ENCODE results near the gene CD52. TPM values are rescaled to one million over a fixed set of nuclear protein-coding genes. Genes with fewer than 3 reads are reported as not detected.

CD52 gene
- polyA plus RNA-seq, 1 donor: 25.3 TPM

DNA sequence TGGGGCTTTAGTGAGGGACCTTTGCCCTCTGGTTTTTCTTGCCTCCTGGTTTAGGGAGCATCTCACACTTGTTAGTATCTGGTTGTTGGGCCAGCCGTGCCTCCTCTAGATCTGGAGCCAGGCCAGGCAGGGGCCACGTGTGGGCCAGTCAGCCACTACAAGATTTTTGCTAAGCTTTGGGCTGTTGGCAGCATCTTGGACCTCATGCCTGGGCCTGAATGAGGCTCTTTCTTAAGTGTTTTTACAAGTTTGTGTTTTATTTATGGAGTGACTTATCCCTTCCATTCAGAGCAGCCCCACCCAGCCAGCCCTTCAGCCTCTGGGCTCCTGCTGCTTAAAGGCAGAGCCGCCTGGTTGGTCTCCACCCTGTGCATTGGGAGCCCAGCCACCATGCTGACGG, 39.5 kb upstream of the CD52 start:
- no peaks in the 10 kb centered on the region for H3K27me3 ChIP-seq (ENCODE audit: control insufficient read depth, insufficient read depth, low read length)
- no peak overlapping the region for H3K4me3 ChIP-seq (ENCODE audit: low read length)
- H3K36me3 ChIP-seq (ENCODE audit: control insufficient read depth, insufficient read depth, low read length): peaks cover 9% of the 10 kb centered on the region
- DNase-seq: peak in 1 of 2 donors; percentile 82
- no CpG with 5 or more reads among the region's 4 CpGs for WGBS (ENCODE audit: insufficient coverage, low lambda C conversion rate)
- H3K27ac ChIP-seq (ENCODE audit: low read length): peak overlapping the region; percentile 89
- H3K4me1 ChIP-seq (ENCODE audit: control insufficient read depth, insufficient read depth, low read length): peaks cover 49% of the 10 kb centered on the region
- H3K9me3 ChIP-seq (ENCODE audit: control insufficient read depth, low read depth, low read length): no peaks in the 10 kb centered on the region

DNA sequence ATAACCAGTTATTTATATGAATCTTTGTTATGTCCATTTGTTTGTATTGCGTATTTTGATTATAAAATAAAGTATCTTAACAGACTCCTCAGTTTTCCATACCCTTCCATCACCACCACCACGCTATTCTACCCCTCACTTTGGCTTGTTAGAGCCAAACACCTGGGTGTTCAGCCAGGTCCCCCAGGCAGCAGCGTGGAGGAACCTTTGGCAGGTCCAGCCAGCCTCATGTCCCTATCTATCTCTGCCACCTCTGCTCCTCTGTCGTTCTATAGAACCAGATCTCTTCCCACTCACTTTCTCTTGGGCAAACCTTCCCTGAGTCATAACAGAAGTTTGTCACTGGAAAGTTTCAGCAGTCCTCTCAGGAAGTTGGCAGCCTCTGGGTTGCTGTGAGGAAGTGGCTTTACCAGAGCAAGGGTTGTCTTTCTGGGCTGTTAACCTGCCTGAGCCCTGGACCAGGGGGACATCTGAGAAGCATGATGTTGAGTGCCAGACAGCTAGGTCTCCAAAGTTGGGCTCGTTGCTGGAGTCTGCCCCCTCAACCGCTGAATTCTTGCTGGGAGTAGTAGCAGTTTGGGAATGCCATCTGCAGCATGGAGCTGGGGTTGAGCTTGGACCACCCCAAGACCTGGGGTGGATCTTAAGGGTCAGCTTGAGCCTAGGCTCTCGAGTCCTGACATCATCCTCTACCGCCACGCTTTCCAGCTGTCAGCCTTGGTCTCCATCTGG, 38.9 kb upstream of the CD52 start:
- peaks cover 49% of the 10 kb centered on the region for H3K4me1 ChIP-seq (ENCODE audit: control insufficient read depth, insufficient read depth, low read length)
- H3K27ac ChIP-seq (ENCODE audit: low read length): peak overlapping the region; percentile 89
- WGBS (ENCODE audit: insufficient coverage, low lambda C conversion rate): 50% methylated on average over 2 of the region's 9 CpGs
- no peaks in the 10 kb centered on the region for H3K27me3 ChIP-seq (ENCODE audit: control insufficient read depth, insufficient read depth, low read length)
- peak overlapping the region; percentile 90 for H3K4me3 ChIP-seq (ENCODE audit: low read length)
- H3K9me3 ChIP-seq (ENCODE audit: control insufficient read depth, low read depth, low read length): no peaks in the 10 kb centered on the region
- DNase-seq: peak in 1 of 2 donors; percentile 53
- H3K36me3 ChIP-seq (ENCODE audit: control insufficient read depth, insufficient read depth, low read length): peaks cover 10% of the 10 kb centered on the region

DNA sequence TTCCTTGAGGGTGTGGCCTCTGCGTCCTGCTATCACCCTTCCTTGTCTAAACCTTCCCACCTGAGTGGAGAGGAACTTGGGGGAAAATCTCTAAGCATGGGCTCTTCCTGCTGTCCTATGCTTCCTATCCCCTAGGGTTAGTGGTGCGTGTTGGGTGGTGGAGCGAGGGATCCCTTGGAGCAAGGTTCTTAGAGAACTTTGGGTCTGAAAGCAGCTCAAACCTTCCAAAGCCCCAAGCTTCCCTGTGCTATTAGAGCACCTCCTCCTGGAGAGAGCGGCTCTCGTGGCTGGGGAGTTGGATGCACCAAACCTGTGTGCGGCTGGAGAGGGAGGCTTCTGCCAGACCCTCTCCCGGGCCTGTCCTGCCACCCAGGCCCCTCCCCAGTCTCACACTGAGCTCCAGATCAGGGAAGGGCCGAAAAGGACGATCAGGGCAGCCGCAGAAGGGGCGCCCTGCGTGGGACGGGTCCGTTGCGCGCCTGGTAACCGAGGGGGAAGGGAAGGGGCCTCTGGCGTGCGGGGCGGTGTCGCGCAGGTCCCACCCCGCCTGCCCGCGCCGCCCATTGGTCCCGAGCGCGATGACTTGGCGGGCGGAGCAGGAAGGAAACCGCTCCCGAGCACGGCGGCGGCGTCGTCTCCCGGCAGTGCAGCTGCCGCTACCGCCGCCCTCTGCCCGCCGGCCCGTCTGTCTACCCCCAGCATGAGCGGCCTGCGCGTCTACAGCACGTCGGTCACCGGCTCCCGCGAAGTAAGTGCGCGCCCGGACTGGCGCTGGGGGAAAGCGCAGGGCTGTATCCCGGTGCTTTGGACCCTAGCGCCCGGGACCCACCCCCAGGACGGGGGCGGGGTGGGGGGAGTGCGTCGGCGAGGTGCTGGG, 38.1 kb upstream of the CD52 start, which contains the start of gene SH3BGRL3:
Gene SH3BGRL3, plus strand, starts transcription at position 631 of the 877 bp plus-strand sequence. Its CDS starts 70 bp downstream, at position 701.
- WGBS (ENCODE audit: insufficient coverage, low lambda C conversion rate): no CpG with 5 or more reads among the region's 66 CpGs
- Histone ChIP-seq H3K9me3 (ENCODE audit: control insufficient read depth, low read depth, low read length) (no peaks in the 10 kb centered on the region), H3K4me1 (ENCODE audit: control insufficient read depth, insufficient read depth, low read length) (peaks cover 49% of the 10 kb centered on the region)

DNA sequence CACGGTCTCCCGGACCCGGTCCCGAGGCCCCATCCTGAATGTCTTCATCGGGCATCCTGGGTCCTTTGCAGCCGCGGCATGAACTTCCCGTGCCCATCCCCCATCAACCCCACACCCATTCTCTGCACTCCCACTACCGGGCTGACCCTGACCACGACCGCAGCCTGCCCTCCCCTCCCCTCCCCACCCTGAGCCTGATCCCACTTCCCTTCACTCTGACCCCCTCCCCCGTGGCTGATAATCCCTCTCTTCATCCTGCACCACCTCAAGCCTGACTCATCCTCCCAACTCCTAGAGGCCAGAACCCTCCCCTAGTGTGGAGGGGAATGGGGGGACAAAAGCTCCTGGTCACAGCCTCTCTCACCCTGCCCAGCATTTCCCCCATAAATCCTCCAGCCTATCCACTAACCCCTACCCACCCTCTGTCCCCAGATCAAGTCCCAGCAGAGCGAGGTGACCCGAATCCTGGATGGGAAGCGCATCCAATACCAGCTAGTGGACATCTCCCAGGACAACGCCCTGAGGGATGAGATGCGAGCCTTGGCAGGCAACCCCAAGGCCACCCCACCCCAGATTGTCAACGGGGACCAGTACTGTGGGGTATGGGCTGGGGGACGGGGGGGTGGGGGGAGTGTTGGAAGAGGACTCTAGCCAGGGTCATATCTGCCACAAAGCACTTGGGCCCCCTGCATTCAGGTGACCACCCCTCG, 37.3 kb upstream of the CD52 start:
- Histone ChIP-seq H3K36me3 (ENCODE audit: control insufficient read depth, insufficient read depth, low read length) (peaks cover 7% of the 10 kb centered on the region), H3K9me3 (ENCODE audit: control insufficient read depth, low read depth, low read length) (no peaks in the 10 kb centered on the region), H3K4me3 (ENCODE audit: low read length) (peak overlapping the region; percentile 90), H3K4me1 (ENCODE audit: control insufficient read depth, insufficient read depth, low read length) (peaks cover 53% of the 10 kb centered on the region), H3K27ac (ENCODE audit: low read length) (peak overlapping the region; percentile 89), H3K27me3 (ENCODE audit: control insufficient read depth, insufficient read depth, low read length) (no peaks in the 10 kb centered on the region)
- DNase-seq: no peak
- 100% methylated on average over 1 of the region's 20 CpGs for WGBS (ENCODE audit: insufficient coverage, low lambda C conversion rate)

More for the DNA sequence above, 38.1 kb upstream of the CD52 start, which contains the start of gene SH3BGRL3:
- peaks cover 10% of the 10 kb centered on the region for H3K36me3 ChIP-seq (ENCODE audit: control insufficient read depth, insufficient read depth, low read length)
- no peaks in the 10 kb centered on the region for H3K27me3 ChIP-seq (ENCODE audit: control insufficient read depth, insufficient read depth, low read length)
- H3K27ac ChIP-seq (ENCODE audit: low read length): peak within 1 kb of the TSS; percentile 89
- peak within 1 kb of the TSS; percentile 90 for H3K4me3 ChIP-seq (ENCODE audit: low read length)
- DNase-seq: peak; percentile 88 to 95

DNA sequence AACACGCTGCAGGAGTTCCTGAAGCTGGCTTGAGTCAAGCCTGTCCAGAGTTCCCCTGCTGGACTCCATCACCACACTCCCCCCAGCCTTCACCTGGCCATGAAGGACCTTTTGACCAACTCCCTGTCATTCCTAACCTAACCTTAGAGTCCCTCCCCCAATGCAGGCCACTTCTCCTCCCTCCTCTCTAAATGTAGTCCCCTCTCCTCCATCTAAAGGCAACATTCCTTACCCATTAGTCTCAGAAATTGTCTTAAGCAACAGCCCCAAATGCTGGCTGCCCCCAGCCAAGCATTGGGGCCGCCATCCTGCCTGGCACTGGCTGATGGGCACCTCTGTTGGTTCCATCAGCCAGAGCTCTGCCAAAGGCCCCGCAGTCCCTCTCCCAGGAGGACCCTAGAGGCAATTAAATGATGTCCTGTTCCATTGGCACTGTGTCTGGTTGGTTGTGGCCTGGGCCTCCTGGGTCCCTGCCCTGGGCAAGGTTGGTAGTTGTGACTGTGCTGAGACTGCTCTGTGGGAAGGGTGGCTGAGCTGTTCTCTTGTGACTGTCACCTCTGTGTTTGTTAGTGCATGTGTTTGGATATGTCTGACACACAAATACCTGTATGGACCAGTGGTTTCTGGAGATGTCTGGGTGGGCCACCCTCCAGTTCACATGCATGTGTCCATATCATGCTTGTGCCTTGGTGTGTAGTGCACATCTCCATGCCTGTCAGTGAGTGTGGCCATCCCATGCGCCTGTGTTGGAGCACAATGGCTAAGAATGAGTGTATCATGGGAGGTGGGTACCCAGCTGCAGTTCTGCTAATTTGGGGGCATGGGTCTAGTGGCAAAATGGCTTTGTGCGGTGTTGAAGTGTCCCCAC, 36.4 kb upstream of the CD52 start:
- Histone ChIP-seq H3K4me1 (ENCODE audit: control insufficient read depth, insufficient read depth, low read length) (peaks cover 45% of the 10 kb centered on the region), H3K27me3 (ENCODE audit: control insufficient read depth, insufficient read depth, low read length) (no peaks in the 10 kb centered on the region), H3K36me3 (ENCODE audit: control insufficient read depth, insufficient read depth, low read length) (peaks cover 7% of the 10 kb centered on the region), H3K9me3 (ENCODE audit: control insufficient read depth, low read depth, low read length) (no peaks in the 10 kb centered on the region), H3K4me3 (ENCODE audit: low read length) (no peak overlapping the region), H3K27ac (ENCODE audit: low read length) (no peak overlapping the region)
- DNase-seq: no peak
- whole genome bisulfite sequencing (ENCODE audit: insufficient coverage, low lambda C conversion rate): no CpG with 5 or more reads among the region's 5 CpGs

DNA sequence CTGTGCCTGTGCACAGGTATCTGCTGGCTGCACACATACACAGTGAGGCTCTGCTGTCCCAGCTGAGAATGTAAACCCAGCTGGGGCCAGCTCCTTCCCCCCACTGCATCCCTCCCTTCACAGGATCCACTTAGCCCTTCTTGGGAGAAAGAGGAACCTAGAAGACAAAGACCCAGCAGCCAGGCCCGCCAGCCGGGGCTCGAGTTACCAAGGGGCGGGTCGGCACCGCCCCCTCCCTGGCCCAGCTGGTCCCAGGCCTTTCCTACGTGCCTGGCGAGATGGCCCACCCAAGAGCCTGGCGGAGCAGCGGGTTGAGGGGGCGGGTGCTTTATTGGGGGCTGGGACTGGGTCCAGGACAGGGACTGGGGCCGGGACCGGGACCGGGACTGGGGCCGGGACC, 35.8 kb upstream of the CD52 start:
- DNase-seq: peak in 1 of 2 donors; percentile 50
- H3K27me3 ChIP-seq (ENCODE audit: control insufficient read depth, insufficient read depth, low read length): no peaks in the 10 kb centered on the region
- H3K4me3 ChIP-seq (ENCODE audit: low read length): no peak overlapping the region
- no peak overlapping the region for H3K27ac ChIP-seq (ENCODE audit: low read length)
- no CpG with 5 or more reads among the region's 15 CpGs for WGBS (ENCODE audit: insufficient coverage, low lambda C conversion rate)
- H3K9me3 ChIP-seq (ENCODE audit: control insufficient read depth, low read depth, low read length): no peaks in the 10 kb centered on the region
- H3K36me3 ChIP-seq (ENCODE audit: control insufficient read depth, insufficient read depth, low read length): peaks cover 7% of the 10 kb centered on the region
- peaks cover 39% of the 10 kb centered on the region for H3K4me1 ChIP-seq (ENCODE audit: control insufficient read depth, insufficient read depth, low read length)

DNA sequence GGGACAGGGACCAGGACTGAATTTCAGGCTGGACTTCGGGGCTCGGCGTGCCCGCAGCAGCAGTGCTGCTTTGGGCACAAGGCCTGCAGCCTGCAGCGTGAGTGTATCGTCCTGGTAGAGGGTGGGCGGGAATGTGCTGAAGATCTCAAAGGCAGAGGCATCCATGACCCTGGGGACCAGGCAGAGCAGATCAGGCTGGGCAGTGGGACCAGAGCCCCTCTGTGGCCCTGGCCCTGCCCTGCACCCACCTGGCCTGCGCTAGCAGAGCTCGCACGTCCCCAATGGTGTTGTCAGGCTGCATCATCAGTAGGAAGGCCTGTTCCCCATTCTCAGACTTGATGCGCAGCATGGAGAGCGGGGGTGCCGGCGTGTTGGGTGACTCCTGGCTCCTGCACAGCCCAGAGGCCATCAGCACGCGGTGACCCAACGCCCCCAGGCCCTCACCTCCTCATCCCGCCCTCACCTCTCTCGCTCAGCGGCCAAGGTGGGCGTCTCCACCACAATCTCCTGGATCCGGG, 35.3 kb upstream of the CD52 start:
- no peaks in the 10 kb centered on the region for H3K9me3 ChIP-seq (ENCODE audit: control insufficient read depth, low read depth, low read length)
- H3K4me1 ChIP-seq (ENCODE audit: control insufficient read depth, insufficient read depth, low read length): peaks cover 34% of the 10 kb centered on the region
- no peak overlapping the region for H3K27ac ChIP-seq (ENCODE audit: low read length)
- no peak for DNase-seq
- no peak overlapping the region for H3K4me3 ChIP-seq (ENCODE audit: low read length)
- H3K27me3 ChIP-seq (ENCODE audit: control insufficient read depth, insufficient read depth, low read length): no peaks in the 10 kb centered on the region
- H3K36me3 ChIP-seq (ENCODE audit: control insufficient read depth, insufficient read depth, low read length): peaks cover 7% of the 10 kb centered on the region
- no CpG with 5 or more reads among the region's 22 CpGs for WGBS (ENCODE audit: insufficient coverage, low lambda C conversion rate)

DNA sequence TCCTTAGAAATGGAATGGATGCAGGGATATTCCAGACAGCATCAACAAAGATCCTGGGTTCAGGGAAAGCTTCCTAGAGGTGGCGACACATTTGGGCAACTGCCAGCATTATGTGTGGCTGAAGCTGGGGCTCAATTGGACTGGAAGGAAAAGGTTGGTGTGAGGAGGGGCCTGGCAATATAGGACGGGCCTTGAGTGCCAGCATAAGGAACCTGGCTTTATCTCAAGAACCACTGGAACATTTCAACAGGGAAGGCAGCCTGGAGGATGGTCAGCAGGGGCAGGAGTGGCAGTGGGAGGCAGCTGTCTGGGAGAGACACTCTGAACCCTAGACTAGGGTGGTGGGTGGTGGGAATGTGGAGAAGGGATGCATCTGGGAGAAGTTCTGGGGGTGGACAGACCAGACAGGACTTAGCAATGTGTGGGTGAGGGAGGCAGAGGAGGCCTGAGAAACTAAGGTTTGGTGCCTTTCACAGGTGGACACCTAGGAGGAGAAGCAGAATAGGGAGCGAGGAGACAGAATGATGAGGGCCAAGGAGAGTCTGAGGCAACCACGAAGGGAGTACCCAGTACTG, 34.4 kb upstream of the CD52 start:
- no CpG with 5 or more reads among the region's 4 CpGs for WGBS (ENCODE audit: insufficient coverage, low lambda C conversion rate)
- DNase-seq: no peak
- Histone ChIP-seq H3K36me3 (ENCODE audit: control insufficient read depth, insufficient read depth, low read length) (peaks cover 7% of the 10 kb centered on the region), H3K27me3 (ENCODE audit: control insufficient read depth, insufficient read depth, low read length) (no peaks in the 10 kb centered on the region), H3K4me3 (ENCODE audit: low read length) (no peak overlapping the region), H3K9me3 (ENCODE audit: control insufficient read depth, low read depth, low read length) (no peaks in the 10 kb centered on the region), H3K4me1 (ENCODE audit: control insufficient read depth, insufficient read depth, low read length) (peaks cover 25% of the 10 kb centered on the region), H3K27ac (ENCODE audit: low read length) (no peak overlapping the region)

DNA sequence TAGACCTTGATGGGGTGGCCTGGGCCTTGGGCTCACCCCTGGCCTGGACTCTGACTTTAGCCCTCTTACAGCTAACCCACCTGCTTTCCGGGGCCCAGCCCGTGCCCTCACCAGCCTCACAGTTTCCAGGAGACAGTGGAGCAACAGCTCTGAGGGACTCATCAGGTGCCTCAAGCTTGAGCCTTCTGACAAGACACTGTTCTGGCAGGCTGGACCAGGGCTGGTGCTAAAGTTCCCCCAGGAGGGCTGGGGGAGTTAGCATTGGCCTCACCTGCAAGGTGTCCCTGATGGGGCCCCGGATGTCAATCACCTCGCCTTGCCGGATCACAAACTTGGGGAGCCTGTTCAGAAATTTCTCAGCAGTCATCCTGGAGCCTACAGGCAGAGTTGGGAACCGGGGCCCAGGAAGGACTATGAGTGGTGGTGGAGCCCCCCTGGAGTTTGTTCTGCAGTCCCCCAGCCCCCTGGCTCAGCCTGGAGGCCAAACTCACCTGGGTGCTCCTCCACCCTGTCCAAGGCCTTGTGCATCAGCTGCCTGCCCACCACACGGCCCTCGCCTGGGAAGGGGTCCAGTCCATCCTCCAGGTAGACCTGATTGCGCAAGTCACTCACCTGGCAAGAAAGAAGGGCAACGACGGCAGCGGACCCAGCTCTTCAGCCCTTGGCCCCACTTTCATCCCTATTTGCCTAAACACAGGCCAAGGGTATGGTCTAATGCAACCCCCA, 33.7 kb upstream of the CD52 start:
- Histone ChIP-seq H3K9me3 (ENCODE audit: control insufficient read depth, low read depth, low read length) (no peaks in the 10 kb centered on the region), H3K27ac (ENCODE audit: low read length) (no peak overlapping the region), H3K4me1 (ENCODE audit: control insufficient read depth, insufficient read depth, low read length) (peaks cover 18% of the 10 kb centered on the region), H3K27me3 (ENCODE audit: control insufficient read depth, insufficient read depth, low read length) (no peaks in the 10 kb centered on the region), H3K36me3 (ENCODE audit: control insufficient read depth, insufficient read depth, low read length) (peaks cover 7% of the 10 kb centered on the region), H3K4me3 (ENCODE audit: low read length) (no peak overlapping the region)
- WGBS (ENCODE audit: insufficient coverage, low lambda C conversion rate): no CpG with 5 or more reads among the region's 12 CpGs
- no peak for DNase-seq

Data from large intestine (tissue), 3 donors.